ENCODE measurements around the gene DOCK4. TPM values are rescaled to one million over a fixed set of nuclear protein-coding genes. Genes with fewer than 3 reads are reported as not detected.

DOCK4 gene
- polyA plus RNA-seq, 10 donors, result 8.2 to 16.1 (median 11.7) TPM

DNA sequence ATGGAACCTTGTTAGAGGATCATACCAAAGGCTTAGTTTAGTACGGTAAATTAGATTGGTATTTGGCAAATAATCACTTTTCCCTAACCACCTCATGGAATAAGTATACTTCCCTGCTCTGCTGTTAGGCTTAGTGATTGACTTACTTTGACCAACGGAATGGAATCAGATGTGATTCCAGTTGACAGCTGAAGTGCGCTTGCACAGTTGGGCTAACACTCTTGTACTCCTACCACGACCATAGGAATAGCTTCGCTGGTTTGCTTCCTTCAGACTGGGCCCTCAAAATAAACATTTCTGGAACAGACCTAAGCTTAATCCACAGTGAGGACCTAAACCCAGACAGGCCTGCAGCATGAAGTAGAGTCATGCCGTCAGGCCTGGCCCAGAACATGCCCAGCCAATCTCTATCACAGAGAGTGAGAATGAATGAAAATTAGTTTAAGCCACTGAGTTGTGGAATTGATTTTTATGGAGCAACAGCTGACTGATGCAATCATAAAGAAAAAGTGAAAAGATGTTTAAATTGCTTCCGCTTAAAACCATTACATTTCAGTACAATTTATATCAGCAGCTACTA lies 122.3 kb downstream of the DOCK4 start:
- DNase-seq, result no peak

DNA sequence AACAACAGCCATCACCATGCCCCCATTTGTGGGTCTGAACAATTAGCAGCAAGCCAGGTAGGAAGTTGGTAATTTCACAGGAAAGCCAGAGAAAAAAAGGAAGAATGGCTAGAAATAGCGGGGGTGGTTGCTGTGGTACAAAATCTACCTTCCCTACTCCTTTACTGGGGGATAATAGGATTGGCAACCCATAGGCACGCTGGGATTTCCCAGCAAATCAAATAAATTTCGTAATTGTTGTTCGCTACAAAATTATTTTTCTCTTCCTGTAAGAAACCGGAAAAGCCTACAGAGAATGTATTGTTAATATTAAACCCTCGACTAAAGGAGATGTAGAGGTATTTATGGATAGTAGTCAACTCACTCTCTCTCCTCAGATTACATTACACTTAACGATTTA lies 123.9 kb downstream of the DOCK4 start:
- DNase-seq, result no peak

DNA sequence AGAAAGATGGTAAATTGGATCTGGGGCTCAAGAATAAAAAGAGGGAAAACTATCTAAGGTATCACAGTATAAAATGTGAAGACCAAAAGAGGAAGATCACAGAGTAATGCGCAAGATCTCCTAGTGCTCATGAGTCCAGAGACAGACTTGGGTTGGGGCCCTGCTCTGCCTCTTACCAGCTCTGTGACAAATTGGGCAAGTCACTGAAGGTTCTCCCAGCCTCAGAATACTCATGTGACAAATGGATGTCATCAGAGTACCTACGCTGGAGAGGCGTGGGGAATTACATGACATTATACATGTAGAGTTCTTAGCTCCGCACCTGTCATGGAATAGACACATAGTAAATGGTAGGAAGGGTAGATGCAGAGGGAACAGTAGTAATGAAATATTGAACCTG lies 124.4 kb downstream of the DOCK4 start:
- no peak for DNase-seq

DNA sequence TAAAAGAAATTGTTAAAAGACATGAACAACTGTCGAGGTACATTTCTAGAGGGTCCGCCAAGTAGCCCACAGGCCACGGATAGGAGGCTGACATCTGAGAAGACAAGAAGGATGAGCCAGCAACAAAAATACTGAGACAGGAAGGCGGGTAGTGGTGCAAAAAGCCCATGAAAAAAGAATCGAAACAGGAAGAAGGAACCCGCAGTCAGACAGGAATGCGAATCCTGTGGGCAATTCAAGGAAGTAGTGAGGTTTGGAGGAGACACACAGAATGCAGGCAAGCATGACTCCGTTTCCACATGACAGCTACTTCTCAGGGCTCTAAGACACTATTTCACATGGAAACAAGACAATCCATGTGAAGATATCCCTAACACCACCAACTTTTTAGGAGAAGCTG lies 125.2 kb downstream of the DOCK4 start:
- peak in 1 of 3 donors; percentile 47 for DNase-seq

DNA sequence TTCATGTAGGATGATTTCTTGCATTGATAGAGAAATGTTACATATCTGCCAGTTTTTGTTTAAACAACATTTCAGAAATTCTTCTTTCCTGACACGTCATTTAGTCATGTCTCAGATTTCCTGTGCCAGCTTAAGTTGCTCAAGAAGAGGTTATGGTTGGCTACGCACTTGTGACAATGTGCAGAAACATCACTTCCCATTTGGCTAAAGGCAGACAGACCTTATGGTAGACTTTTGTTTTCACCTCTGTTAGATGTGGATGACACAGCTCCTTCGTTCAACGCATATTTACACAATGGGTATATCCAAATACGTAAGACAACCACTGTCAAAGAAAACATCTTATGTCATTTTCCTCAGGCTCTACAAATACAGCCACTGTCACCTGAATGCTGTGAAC lies 125.8 kb downstream of the DOCK4 start:
- DNase-seq, result peak in 2 of 3 donors; percentile 38 to 56

DNA sequence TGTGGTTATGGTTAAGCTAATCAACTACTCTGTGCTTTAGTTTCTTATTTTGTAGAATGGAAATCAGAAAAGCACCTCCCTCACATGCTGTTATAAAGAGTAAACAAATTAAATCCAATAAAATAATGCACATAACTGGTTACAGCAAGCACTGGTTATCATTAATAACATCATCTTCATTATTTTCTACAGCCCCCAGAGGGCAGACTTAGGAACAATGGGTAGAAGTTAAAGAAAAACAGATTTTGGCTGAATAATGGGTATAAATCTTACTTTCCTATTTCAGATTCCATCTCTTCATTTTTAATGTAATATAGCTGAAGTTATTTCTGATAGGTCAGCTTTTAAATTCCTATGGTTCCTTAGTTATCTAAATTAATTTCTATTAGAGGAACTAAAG lies 126.5 kb downstream of the DOCK4 start:
- DNase-seq, result no peak

DNA sequence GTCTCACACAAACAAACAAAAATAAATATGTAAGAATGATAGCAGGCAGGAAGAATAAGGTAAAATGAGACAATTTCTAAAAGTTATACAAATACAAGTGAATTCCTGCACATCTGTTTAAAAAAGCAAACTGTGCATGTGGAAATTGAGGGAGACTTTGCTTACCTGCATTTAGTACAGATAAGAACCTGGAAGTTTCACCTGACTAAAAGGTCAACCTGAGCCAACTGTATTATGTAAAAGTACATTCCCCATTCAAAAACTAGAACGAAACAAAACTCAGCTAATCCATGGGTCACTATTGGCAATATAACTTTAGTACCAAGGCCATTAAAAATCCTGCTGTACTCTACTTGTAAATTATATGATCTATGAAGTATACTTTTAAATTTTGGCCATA lies 127.1 kb downstream of the DOCK4 start:
- DNase-seq, result no peak

DNA sequence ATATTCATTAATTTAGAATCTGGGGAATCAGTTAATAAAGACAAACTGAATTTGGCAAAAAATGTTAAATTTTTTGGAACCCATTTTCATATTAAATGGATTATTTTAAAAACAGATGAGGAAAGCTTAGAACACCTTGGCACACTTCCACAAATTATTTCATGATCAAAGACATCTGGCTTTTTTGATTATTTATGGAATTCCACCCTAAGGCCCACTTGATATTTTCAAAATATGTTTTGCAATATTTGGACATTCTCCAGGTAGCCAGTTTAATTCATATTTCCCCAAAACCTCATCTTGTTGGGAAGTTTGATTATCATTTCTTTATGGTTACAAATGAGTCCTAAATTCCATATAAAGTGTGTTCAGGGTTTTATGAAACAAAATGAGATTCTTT lies 129.9 kb downstream of the DOCK4 start:
- DNase-seq, result peak in 1 of 3 donors; percentile 28

DNA sequence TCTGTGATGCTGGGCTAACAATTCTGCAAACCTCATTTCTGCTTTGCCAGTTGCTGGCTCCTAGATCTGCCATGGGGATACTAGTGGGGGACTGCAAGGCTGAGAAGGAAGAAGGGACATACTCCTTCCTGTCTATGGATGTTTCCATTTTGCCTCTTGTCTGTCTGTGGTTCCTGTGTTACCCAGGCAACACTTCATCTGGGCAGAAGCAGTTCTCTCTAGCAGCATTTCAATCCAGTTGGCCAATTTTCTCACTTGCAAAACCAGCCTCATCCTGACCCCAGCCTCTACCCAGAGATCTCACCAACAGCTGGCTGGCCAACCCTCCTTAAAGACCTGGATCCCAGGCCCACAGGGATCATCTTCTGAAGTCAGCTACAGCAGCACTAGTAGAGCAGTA lies 131.7 kb downstream of the DOCK4 start:
- no peak for DNase-seq

DNA sequence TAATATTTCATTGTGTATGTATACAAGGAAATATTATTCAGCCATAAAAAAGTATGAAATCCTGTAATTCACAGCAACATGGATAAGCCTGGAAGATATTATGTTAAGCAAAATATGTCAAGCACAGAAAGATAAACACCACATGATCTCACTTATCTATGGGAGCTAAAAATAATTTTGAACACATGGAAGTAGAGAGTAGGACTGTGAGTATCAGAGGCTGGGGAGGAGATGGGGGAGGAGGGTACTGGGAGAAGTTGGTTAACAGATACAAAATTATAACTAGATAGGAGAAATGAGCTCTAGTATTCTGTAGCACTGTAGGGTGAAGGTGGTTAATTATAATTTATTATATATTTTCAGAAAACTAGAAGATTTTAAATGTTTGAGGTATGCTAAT lies 132.7 kb downstream of the DOCK4 start:
- DNase-seq, result no peak

DNA sequence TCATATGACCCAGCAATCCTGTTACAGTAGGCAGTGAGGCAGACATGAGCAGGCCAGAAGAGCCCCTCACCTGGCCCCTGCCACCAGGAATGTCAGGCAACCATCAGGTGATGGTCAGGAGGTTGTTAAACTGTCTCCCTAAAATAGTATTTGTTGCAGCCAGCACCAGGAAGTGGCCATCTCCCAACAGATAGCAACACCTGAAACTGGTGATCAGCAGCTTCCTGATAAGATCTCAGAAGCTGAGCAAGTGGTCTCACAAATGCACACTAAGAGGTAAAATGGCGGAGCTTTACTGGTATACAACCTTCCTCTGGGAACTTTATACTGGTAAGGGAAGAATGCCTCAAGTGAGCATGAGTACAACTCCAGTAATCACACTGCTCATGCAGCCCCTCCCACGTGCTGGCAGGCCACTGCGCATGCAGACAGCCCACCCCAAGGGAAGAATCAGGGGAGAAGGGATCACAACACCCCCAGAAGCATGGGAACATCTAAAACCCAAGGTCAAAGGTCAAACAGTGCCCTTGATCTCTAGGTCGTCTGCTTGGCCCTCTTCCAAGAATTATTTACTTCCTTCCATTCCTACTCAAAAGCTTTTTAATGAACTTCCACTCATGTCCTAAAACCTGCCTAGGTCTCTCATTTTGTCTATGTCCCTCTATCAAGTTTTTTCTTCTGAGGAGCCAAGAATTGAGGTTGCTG lies 133.5 kb downstream of the DOCK4 start:
- DNase-seq, result no peak

DNA sequence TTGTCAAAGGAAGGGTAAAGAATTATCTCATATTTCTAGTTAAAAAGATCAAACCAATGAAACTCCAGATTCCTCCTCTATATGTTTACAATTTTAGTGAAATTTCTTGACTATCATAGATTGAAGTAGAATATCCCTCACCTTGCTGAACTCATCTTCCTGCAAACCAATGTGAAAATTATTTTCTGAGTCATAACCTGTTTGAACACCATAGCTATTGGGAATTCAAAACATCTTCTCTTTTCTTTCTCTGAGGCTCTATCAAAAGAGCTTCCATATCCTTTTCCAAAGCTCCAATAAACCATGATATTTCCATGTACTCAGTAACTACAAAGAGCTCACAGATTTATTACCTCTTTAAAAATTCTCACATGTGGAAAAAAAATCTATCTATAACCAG lies 134.3 kb downstream of the DOCK4 start:
- no peak for DNase-seq

DNA sequence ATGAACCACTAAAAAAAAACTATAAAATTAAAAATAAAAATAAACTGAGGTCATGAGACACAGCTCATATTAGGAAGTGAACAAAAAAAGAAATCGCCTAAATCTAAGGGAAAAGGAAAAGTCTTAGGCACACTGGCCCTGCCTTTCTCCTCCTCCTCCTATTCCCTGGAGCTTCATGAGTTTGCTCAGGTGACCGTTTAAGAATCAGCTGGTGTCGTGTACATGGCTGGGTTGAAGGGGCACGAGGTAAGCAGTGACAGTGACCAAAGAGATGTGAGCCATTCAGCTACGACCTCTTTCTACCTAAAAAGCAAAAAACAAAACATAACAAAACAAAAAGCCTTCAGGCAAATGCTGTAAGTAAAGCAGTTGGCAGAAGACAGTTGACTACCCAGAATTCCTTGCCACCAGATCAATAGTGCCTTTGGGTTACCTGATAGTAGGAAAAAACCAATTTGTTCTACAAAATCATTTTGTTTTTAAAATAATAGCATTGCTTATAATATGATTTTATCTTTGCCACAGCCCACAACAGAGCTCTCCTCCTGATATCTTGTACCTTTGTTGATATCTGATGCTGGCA lies 135.4 kb downstream of the DOCK4 start:
- no peak for DNase-seq

DNA sequence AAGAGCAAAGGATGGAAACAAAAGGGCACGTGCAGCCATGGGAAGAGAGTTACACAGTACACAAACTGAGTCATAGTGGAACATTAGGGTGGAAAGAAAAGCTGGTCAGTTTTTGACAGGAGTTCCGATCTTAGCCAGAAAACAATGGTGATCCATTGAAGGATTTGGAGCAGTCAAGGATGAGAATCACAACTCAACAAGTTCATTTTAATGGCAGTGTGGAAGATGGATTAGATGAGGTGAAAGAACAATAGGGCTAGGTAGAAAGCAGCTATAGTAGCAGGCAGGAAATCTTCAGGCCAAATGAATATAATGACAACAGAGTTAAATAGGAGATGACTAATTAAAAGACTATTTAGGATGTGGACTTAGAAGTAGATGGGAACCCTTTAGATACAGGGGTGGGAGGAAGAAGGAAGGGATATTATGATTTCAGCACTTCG lies 136.3 kb downstream of the DOCK4 start:
- DNase-seq, result no peak

DNA sequence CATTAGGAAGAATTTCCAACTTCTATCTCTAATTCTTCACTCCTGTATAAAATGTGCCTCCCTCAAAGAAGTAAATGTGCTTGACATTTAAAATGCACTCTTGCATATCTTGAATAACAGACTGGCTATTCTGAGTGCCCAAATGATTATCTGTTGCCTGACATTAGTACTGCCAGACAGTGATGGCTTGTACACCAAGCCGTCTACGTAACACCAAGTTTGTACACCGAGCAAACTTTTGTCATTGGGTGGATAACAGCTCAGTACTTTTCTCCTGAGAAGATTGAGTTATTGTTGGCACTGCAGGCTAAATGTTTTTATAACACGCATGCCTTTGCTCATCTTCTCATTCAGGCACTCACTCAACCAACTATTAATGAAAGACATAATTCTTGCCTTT lies 137.2 kb downstream of the DOCK4 start:
- DNase-seq, result no peak

DNA sequence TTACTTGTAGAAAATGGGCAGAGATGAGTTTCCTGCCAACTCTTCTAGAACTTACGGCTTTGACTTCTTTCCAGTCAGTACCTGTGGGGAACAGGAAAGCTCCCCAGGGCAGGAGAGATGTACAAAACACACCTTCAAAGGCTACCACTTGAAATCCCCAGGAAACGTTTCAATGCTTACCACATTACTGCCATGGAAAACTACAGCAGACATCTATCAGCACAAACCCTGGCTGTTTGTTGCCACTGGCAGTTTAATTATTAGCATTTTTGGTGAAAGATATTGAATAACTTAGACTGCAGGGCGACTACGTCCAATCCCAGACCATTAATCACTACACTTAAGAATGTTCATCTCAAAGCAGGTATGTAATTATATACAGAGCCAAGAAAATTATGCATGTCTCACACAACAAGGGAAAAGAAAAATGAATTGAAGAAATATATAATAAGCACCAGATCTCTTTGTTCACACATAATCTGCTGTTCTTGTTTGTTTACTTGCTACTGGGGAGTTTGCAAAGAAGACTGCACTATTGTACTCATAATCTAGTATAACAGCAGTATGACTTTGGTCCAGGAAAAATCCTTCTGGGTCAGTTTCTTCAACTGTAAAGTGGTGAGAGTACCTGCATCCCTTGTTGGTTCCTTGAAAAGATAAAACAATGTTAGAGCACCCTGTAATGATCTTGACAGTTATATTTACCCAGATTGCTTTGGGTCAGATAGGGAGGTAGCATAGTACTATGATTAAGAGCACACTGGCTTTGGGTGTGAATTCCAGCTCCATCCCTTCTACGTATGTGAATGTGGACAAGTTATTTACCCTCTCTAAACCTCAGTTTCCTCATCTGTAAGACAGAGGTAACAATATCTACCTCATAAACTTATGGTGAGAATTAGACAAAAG lies 138.3 kb downstream of the DOCK4 start:
- DNase-seq, result no peak

DNA sequence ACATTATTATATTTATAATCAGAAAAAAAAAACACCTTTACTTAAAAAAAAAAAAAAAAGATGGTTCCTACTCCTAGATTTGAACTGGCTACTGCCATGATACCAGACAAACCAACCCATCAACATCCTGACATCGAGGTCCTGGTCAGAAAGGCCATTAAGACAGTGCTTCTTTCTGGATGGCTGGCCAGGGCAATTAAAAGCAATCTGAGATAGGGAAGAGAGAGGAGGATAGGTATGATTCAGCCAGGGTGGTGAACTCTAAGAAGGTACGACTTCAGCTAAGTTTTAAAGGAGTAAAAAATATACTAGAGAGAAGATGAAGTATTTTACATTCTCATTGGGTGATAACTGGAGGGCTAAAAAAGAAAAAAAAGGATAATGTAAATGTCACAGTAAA lies 139.0 kb downstream of the DOCK4 start:
- DNase-seq, result no peak

DNA sequence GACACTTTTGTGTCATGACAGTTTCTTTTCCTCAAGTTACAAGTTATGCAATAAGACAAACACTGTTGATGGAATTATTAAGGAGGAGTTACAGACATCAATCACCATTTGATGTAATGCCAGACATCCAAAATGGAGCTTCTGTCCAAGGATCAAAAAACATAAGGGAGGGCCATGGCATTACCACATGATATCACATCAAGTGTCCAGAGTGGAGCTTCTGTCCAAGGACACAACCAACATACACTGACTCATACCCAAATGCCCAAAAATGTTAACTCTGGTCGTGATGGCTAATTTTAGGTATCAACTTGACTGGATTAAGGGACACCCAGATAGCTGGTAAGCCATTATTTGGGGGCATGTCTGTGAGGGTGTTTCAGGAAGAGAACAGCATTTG lies 140.4 kb downstream of the DOCK4 start:
- no peak for DNase-seq

DNA sequence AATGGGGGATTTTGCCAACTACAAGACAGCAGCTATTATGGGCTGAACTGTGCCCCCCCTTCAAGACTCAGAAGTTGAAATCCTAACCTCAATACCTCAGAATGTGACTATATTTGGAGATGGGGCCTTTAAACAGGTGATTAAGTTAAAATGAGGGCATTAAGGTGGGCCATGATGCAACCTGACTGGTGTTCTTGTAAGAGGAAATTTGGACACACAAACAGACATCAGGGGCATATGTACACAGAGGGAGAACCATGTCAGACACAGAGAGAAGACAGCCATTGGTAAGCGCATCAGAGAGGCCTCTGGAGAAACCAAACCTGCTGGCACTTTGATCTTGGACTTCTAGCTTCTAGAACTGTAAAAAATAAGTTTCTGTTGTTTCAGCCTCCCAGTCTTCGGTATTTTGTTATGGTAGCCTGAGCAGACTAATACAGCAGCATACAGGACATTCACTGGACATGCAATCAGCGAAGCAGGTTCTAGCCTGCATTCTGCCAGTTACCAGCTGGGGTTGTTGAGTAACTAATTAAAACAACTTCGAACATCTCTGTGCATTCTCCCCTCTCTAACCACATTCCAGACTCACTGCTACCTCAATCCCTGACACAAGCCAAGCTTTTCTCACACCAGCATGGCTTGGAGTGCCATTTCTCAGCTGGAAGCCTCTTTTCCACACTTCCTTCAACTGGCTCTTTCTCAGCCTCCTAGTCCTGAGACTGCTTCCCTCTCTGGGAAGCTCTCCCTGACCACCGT lies 141.4 kb downstream of the DOCK4 start:
- DNase-seq, result no peak

DNA sequence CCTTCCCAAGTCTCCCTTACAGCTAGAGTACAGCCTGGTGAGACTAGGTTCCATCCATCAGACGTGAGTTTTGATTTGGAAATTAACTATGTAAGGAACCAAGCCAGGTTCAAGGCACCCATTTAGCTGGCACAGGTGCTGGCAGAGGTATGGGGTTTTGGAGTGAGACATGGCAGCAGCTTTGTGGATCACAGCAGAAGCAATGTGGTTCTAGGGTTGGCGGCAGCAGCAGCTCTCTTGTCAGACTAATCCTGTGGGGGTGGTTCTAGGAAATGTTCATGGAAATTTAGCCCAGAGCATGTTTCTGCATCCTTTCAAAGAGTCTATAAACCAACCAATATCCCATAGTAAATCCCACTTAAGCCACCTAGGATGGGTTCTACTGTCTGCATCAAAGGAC lies 142.2 kb downstream of the DOCK4 start:
- DNase-seq, result no peak

DNA sequence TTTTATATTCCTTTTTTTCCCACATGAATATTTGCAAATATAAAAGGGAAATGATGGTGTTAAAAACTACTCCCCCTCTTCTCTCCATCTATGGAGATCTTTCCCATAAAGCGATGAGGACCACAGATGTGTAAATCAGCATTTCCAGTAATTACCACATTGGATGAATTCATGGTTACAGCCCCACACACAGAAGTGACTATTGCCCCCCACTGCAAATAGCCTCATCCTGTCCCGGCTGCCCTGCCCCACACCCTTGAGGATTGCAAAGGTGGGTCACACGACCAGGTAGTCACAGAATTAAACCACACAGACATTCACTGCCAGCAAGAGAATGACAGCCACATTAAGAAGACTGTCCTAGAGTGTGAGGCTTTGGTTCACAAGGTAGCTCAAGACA lies 145.1 kb downstream of the DOCK4 start:
- no peak for DNase-seq

DNA sequence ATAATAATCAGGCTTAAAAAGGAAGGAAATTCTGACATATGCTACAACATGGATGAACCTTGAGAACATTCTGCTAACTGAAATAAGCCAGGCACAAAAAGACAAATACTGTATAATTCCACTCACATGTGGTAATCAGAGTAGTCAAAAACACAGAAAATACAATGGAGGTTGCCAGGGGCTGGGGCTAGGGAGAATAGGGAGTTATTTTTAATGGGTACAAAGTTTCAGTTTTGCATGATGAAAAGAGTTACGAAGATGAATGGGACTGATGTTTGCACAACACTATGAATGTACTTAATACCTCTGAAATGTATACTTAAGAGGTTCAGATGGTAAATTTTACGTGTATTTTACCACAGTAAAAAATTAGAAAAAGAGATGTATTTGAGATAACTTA lies 145.6 kb downstream of the DOCK4 start:
- no peak for DNase-seq

Data from muscle of back (tissue), 11 donors.